ENCODE measurements around the gene KMT5C. TPM values are rescaled to one million over a fixed set of nuclear protein-coding genes. Genes with fewer than 3 reads are reported as not detected.

The KMT5C gene
- total RNA-seq, 1 donor: 14.3 TPM

- no peak overlapping the region for H3K4me3 ChIP-seq (ENCODE audit: low read length)
- no peaks in the 10 kb centered on the region for H3K9me3 ChIP-seq (ENCODE audit: low read depth, low read length)
These were observed 39.5 kb downstream of the KMT5C start for GRCh38 chr19:55379174-55379573.

GRCh38 chr19:55382013-55382412 lies 42.3 kb downstream of the KMT5C start:
- peaks cover 26% of the 10 kb centered on the region for H3K4me1 ChIP-seq (ENCODE audit: insufficient read depth, low read length)
- H3K4me3 ChIP-seq (ENCODE audit: low read length): no peak overlapping the region
- H3K27me3 ChIP-seq (ENCODE audit: insufficient read depth, low read length): no peaks in the 10 kb centered on the region
- no peaks in the 10 kb centered on the region for H3K9me3 ChIP-seq (ENCODE audit: low read depth, low read length)

More at GRCh38 chr19:55379174-55379573, 39.5 kb downstream of the KMT5C start:
- H3K27me3 ChIP-seq (ENCODE audit: insufficient read depth, low read length): peaks cover 8% of the 10 kb centered on the region
- peaks cover 10% of the 10 kb centered on the region for H3K4me1 ChIP-seq (ENCODE audit: insufficient read depth, low read length)

GRCh38 chr19:55382522-55383054 lies 42.9 kb downstream of the KMT5C start:
- H3K4me3 ChIP-seq (ENCODE audit: low read length): no peak overlapping the region
- peaks cover 32% of the 10 kb centered on the region for H3K4me1 ChIP-seq (ENCODE audit: insufficient read depth, low read length)
- H3K9me3 ChIP-seq (ENCODE audit: low read depth, low read length): no peaks in the 10 kb centered on the region
- H3K27me3 ChIP-seq (ENCODE audit: insufficient read depth, low read length): no peaks in the 10 kb centered on the region

GRCh38 chr19:55383279-55384130 lies 43.8 kb downstream of the KMT5C start:
- Histone ChIP-seq H3K9me3 (ENCODE audit: low read depth, low read length) (no peaks in the 10 kb centered on the region), H3K27me3 (ENCODE audit: insufficient read depth, low read length) (no peaks in the 10 kb centered on the region), H3K4me1 (ENCODE audit: insufficient read depth, low read length) (peaks cover 41% of the 10 kb centered on the region), H3K4me3 (ENCODE audit: low read length) (peak overlapping the region; percentile 38)

GRCh38 chr19:55384131-55384919 lies 44.6 kb downstream of the KMT5C start, which contains the start of gene TMEM238:
TSS of gene TMEM238 (minus strand) at chr19:55384292. CDS start at chr19:55384259, 33 bp downstream.
- no peaks in the 10 kb centered on the region for H3K9me3 ChIP-seq (ENCODE audit: low read depth, low read length)
- peaks cover 49% of the 10 kb centered on the region for H3K4me1 ChIP-seq (ENCODE audit: insufficient read depth, low read length)
- peak within 1 kb of the TSS; percentile 97 for H3K4me3 ChIP-seq (ENCODE audit: low read length)
- H3K27me3 ChIP-seq (ENCODE audit: insufficient read depth, low read length): no peaks in the 10 kb centered on the region

- Histone ChIP-seq H3K4me3 (ENCODE audit: low read length) (peak overlapping the region; percentile 97), H3K27me3 (ENCODE audit: insufficient read depth, low read length) (no peaks in the 10 kb centered on the region), H3K4me1 (ENCODE audit: insufficient read depth, low read length) (peaks cover 56% of the 10 kb centered on the region), H3K9me3 (ENCODE audit: low read depth, low read length) (no peaks in the 10 kb centered on the region)
These were observed 45.4 kb downstream of the KMT5C start for GRCh38 chr19:55384920-55385723.

- peak within 1 kb of the TSS; percentile 97 for H3K4me3 ChIP-seq (ENCODE audit: low read length)
- no peaks in the 10 kb centered on the region for H3K27me3 ChIP-seq (ENCODE audit: insufficient read depth, low read length)
- H3K9me3 ChIP-seq (ENCODE audit: low read depth, low read length): no peaks in the 10 kb centered on the region
- H3K4me1 ChIP-seq (ENCODE audit: insufficient read depth, low read length): peaks cover 56% of the 10 kb centered on the region
These were observed 46.2 kb downstream of the KMT5C start, which contains the start of gene RPL28 for GRCh38 chr19:55385724-55386492. TSS of gene RPL28 (plus strand) at chr19:55385932. CDS start at chr19:55386358, 426 bp downstream.

- no peaks in the 10 kb centered on the region for H3K9me3 ChIP-seq (ENCODE audit: low read depth, low read length)
- no peaks in the 10 kb centered on the region for H3K27me3 ChIP-seq (ENCODE audit: insufficient read depth, low read length)
- peak overlapping the region; percentile 97 for H3K4me3 ChIP-seq (ENCODE audit: low read length)
- H3K4me1 ChIP-seq (ENCODE audit: insufficient read depth, low read length): peaks cover 60% of the 10 kb centered on the region
These were observed 46.9 kb downstream of the KMT5C start for GRCh38 chr19:55386493-55386971.

GRCh38 chr19:55387736-55388497 lies 48.2 kb downstream of the KMT5C start:
- Histone ChIP-seq H3K27me3 (ENCODE audit: insufficient read depth, low read length) (no peaks in the 10 kb centered on the region), H3K4me1 (ENCODE audit: insufficient read depth, low read length) (peaks cover 57% of the 10 kb centered on the region), H3K4me3 (ENCODE audit: low read length) (no peak overlapping the region), H3K9me3 (ENCODE audit: low read depth, low read length) (no peaks in the 10 kb centered on the region)

- no peak overlapping the region for H3K4me3 ChIP-seq (ENCODE audit: low read length)
- no peaks in the 10 kb centered on the region for H3K27me3 ChIP-seq (ENCODE audit: insufficient read depth, low read length)
- H3K9me3 ChIP-seq (ENCODE audit: low read depth, low read length): no peaks in the 10 kb centered on the region
- peaks cover 46% of the 10 kb centered on the region for H3K4me1 ChIP-seq (ENCODE audit: insufficient read depth, low read length)
These were observed 50.0 kb downstream of the KMT5C start for GRCh38 chr19:55389386-55390317.

- Histone ChIP-seq H3K4me1 (ENCODE audit: insufficient read depth, low read length) (peaks cover 40% of the 10 kb centered on the region), H3K9me3 (ENCODE audit: low read depth, low read length) (no peaks in the 10 kb centered on the region), H3K27me3 (ENCODE audit: insufficient read depth, low read length) (no peaks in the 10 kb centered on the region), H3K4me3 (ENCODE audit: low read length) (no peak overlapping the region)
These were observed 50.8 kb downstream of the KMT5C start for GRCh38 chr19:55390461-55390880.

- H3K4me3 ChIP-seq (ENCODE audit: low read length): no peak overlapping the region
- no peaks in the 10 kb centered on the region for H3K9me3 ChIP-seq (ENCODE audit: low read depth, low read length)
- peaks cover 40% of the 10 kb centered on the region for H3K4me1 ChIP-seq (ENCODE audit: insufficient read depth, low read length)
- no peaks in the 10 kb centered on the region for H3K27me3 ChIP-seq (ENCODE audit: insufficient read depth, low read length)
These were observed 51.6 kb downstream of the KMT5C start for GRCh38 chr19:55391191-55391670.

All from mononuclear cell (primary cell).